ENCODE measurements around the gene SENP8.

GRCh38 chr15:72130272-72130671, 12.1 kb downstream of the SENP8 start:
- TF ChIP-seq CTCF (conservative IDR thresholded peaks at IDR 0.05; ENCODE audit: low read depth, low read length) (no peak), NFE2L2 (IDR thresholded peaks at IDR 0.05; ENCODE audit: low read depth, low read length) (no peak)

Data from IMR-90 (cell line).